HL-60/S4 treated with retinoic acid at 250 ng/mL for 4 days and 3 days (cell line): Measurements from ENCODE around the gene CAPN12.
"Not testable (repeated sequence)": the region's sequence is repeated elsewhere in the genome, so short reads cannot be mapped to it uniquely, and the experiment has no call there.

ENCODE experiments used
- in situ Hi-C: fragments of 300-500 bp; cut with MboI; formaldehyde crosslinking; loops from 2 replicates; pipeline ENCODE4 v1.7.0; 2022; ENCODE audit warnings: low sequenced_read_pairs

Gene CAPN12

GRCh38 chr19:38744298-38744681 lies at the start of gene CAPN12:
Gene CAPN12, minus strand, starts transcription at chr19:38744474. Its CDS starts 309 bp downstream, at chr19:38744165.
- in situ Hi-C loops: no loop called here

- in situ Hi-C loops: no loop called here
Observed at GRCh38 chr19:38793671-38794070, 49.4 kb upstream of the CAPN12 start.

- in situ Hi-C loops: no loop called here
Observed at GRCh38 chr19:38793177-38793576, 48.9 kb upstream of the CAPN12 start.

GRCh38 chr19:38792250-38793111 lies 48.2 kb upstream of the CAPN12 start:
- in situ Hi-C loops: no loop called here

- in situ Hi-C loops: not testable (repeated sequence)
Observed at GRCh38 chr19:38791451-38792064, 47.3 kb upstream of the CAPN12 start.

- in situ Hi-C loops: not testable (repeated sequence)
Observed at GRCh38 chr19:38790507-38791403, 46.5 kb upstream of the CAPN12 start.

- in situ Hi-C loops: no loop called here
Observed at GRCh38 chr19:38788478-38789243, 44.4 kb upstream of the CAPN12 start, which contains the start of gene LGALS7B. Gene LGALS7B, plus strand, starts transcription at chr19:38789200. Its CDS starts 27 bp downstream, at chr19:38789227.

- in situ Hi-C loops: no loop called here
Observed at GRCh38 chr19:38786572-38787265, 42.4 kb upstream of the CAPN12 start.

GRCh38 chr19:38786061-38786460 lies 41.8 kb upstream of the CAPN12 start:
- in situ Hi-C loops: not testable (repeated sequence)

- in situ Hi-C loops: no loop called here
Observed at GRCh38 chr19:38785187-38785699, 41.0 kb upstream of the CAPN12 start.

- in situ Hi-C loops: no loop called here
Observed at GRCh38 chr19:38784224-38784623, 40.0 kb upstream of the CAPN12 start.

GRCh38 chr19:38782212-38782611 lies 37.9 kb upstream of the CAPN12 start:
- in situ Hi-C loops: not testable (repeated sequence)

GRCh38 chr19:38781058-38781457 lies 36.8 kb upstream of the CAPN12 start:
- in situ Hi-C loops: no loop called here

GRCh38 chr19:38780443-38780842 lies 36.2 kb upstream of the CAPN12 start:
- in situ Hi-C loops: no loop called here

- in situ Hi-C loops: no loop called here
Observed at GRCh38 chr19:38778733-38779132, 34.5 kb upstream of the CAPN12 start.

- in situ Hi-C loops: no loop called here
Observed at GRCh38 chr19:38774181-38774950, 30.1 kb upstream of the CAPN12 start.

- in situ Hi-C loops: no loop called here
Observed at GRCh38 chr19:38773469-38774177, 29.3 kb upstream of the CAPN12 start, which contains the start of gene LGALS7. Gene LGALS7, minus strand, starts transcription at chr19:38773517. Its CDS starts 25 bp downstream, at chr19:38773492.

GRCh38 chr19:38771569-38771968 lies 27.3 kb upstream of the CAPN12 start:
- in situ Hi-C loops: not testable (repeated sequence)
